ENCODE measurements around the gene CCDC92B. TPM values are rescaled to one million over a fixed set of nuclear protein-coding genes. Genes with fewer than 3 reads are reported as not detected.

Gene CCDC92B
- total and polyA plus RNA-seq, 2 of the 13 experiments (the other 11 are each of a cell fraction or from before 2014, with no cell fraction given), result not detected

GRCh38 chr17:2749784-2750181, 331 bp upstream of the CCDC92B start (continued):
- TF ChIP-seq LRRFIP1 (CRISPR knock-in tag; conservative IDR thresholded peaks at IDR 0.05) (peak; percentile 95), HDAC6 (IDR thresholded peaks at IDR 0.05; ENCODE audit: low read depth, low read length) (no peak), ZNF607 (CRISPR knock-in tag; IDR thresholded peaks at IDR 0.05; ENCODE audit: borderline replicate concordance) (peak; percentile 100), NONO (IDR thresholded peaks at IDR 0.05) (no peak), NONO (CRISPR knock-in tag; conservative IDR thresholded peaks at IDR 0.05) (peak; percentile 62; the same call in 1 of the 2 replicates), ZNF33B (CRISPR knock-in tag; IDR thresholded peaks at IDR 0.05) (peak; percentile 83; the same call in 1 of the 2 replicates), ARNT2 (CRISPR knock-in tag; IDR thresholded peaks at IDR 0.05; ENCODE audit: low read depth) (peak; percentile 99), ZNF749 (CRISPR knock-in tag; IDR thresholded peaks at IDR 0.05; ENCODE audit: borderline replicate concordance) (peak; percentile 98), YEATS4 (CRISPR knock-in tag; IDR thresholded peaks at IDR 0.05; ENCODE audit: borderline replicate concordance) (peak; percentile 83; the same call in 1 of the 2 replicates), ZNF251 (CRISPR knock-in tag; IDR thresholded peaks at IDR 0.05) (peak; percentile 96; the same call in 1 of the 2 replicates), ISX (CRISPR knock-in tag; conservative IDR thresholded peaks at IDR 0.05) (peak; percentile 97), POLR2AphosphoS2 (IDR thresholded peaks at IDR 0.05; ENCODE audit: low read depth, low read length) (no peak), ZSCAN12 (CRISPR knock-in tag; IDR thresholded peaks at IDR 0.05) (peak; percentile 99), RNF219 (CRISPR knock-in tag; IDR thresholded peaks at IDR 0.05) (no peak), SMC3 (IDR thresholded peaks at IDR 0.05; ENCODE audit: low read length) (no peak), GRHL1 (CRISPR knock-in tag; conservative IDR thresholded peaks at IDR 0.05) (no peak), IRF9 (CRISPR knock-in tag; IDR thresholded peaks at IDR 0.05; ENCODE audit: borderline replicate concordance) (peak; percentile 94), CREM (IDR thresholded peaks at IDR 0.05) (no peak), CREM (CRISPR knock-in tag; IDR thresholded peaks at IDR 0.05) (no peak)
